ENCODE data around the gene CD7. TPM values are rescaled to one million over a fixed set of nuclear protein-coding genes. Genes with fewer than 3 reads are reported as not detected.
A peak's percentile ranks its signal among the peaks of the same experiment; 100 is the strongest.

Gene CD7
- total RNA-seq, 2 donors from 2014 or later = 2.8 TPM; not detected in 1

DNA sequence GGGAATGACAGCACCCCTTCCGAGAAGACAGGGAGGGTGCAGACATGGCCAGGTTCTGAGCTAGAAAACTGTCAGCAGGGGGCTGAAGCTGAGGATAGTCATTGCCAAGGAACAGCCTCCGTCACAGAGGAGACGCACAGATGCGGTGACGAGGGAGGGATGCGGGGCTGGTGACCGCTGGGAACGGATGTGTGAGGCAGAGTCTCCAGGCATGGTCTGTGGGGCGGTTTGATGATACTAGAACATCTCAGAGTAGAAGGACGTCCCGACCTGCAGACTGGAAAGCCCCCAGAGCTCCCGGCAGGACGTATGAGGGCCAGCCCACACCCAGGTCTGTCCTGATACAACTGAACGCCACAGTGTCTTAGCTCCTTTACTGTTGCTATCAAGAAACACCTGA lies 42.1 kb downstream of the CD7 start:
- H3K4me1 ChIP-seq (replicated peaks) = peaks cover 18% of the 10 kb centered on the region
- DNase-seq (ENCODE audit: low spot score) = no peak
- H3K36me3 ChIP-seq = no peaks in the 10 kb centered on the region
- no peaks in the 10 kb centered on the region for H3K27me3 ChIP-seq (replicated peaks; ENCODE audit: insufficient read depth)
- TF ChIP-seq CTCF (IDR thresholded peaks at IDR 0.05) = no peak
- no peak for TF ChIP-seq POLR2A (IDR thresholded peaks at IDR 0.05)
- no peak for TF ChIP-seq POLR2AphosphoS5 (IDR thresholded peaks at IDR 0.05)
- H3K4me3 ChIP-seq = no peak overlapping the region
- intact Hi-C loops (cut with DNase I) = no loop called here
- no peak overlapping the region for H3K27ac ChIP-seq
- no peaks in the 10 kb centered on the region for H3K9me3 ChIP-seq
- 90% methylated on average over 14 of the region's 14 CpGs for WGBS

GRCh38 chr17:82274134-82275020 lies 43.0 kb downstream of the CD7 start:
- peak overlapping the region; percentile 98 to 99 for H3K27ac ChIP-seq
- no peak for DNase-seq (ENCODE audit: low spot score)
- no peaks in the 10 kb centered on the region for H3K36me3 ChIP-seq
- H3K4me3 ChIP-seq = peak overlapping the region; percentile 89 to 98
- intact Hi-C loops (cut with DNase I) = no loop called here
- no peak for TF ChIP-seq CTCF (IDR thresholded peaks at IDR 0.05)
- TF ChIP-seq POLR2AphosphoS5 (IDR thresholded peaks at IDR 0.05) = no peak
- TF ChIP-seq POLR2A (IDR thresholded peaks at IDR 0.05) = no peak
- 53% methylated on average over 27 of the region's 27 CpGs for WGBS
- H3K27me3 ChIP-seq (replicated peaks; ENCODE audit: insufficient read depth) = no peaks in the 10 kb centered on the region
- H3K9me3 ChIP-seq = no peaks in the 10 kb centered on the region
- H3K4me1 ChIP-seq (replicated peaks) = peaks cover 27% of the 10 kb centered on the region

- Histone ChIP-seq H3K4me3 (peak within 1 kb of the TSS; percentile 89 to 98), H3K9me3 (no peaks in the 10 kb centered on the region), H3K27ac (peak within 1 kb of the TSS; percentile 98 to 99), H3K36me3 (no peaks in the 10 kb centered on the region), H3K27me3 (replicated peaks; ENCODE audit: insufficient read depth) (no peaks in the 10 kb centered on the region), H3K4me1 (replicated peaks) (peaks cover 27% of the 10 kb centered on the region)
- DNase-seq (ENCODE audit: low spot score) = peak; percentile 90
- 2% methylated on average over 60 of the region's 80 CpGs for WGBS
- intact Hi-C loops (cut with DNase I) = no loop called here
- TF ChIP-seq CTCF (IDR thresholded peaks at IDR 0.05) (peak in 1 of 4 experiments; percentile 24), POLR2A (IDR thresholded peaks at IDR 0.05) (peak; percentile 75), POLR2AphosphoS5 (IDR thresholded peaks at IDR 0.05) (peak; percentile 88)
Observed at GRCh38 chr17:82273327-82274133, 43.9 kb downstream of the CD7 start, which contains the start of gene CSNK1D. TSS of gene CSNK1D (minus strand) at chr17:82273700. CDS start at chr17:82273381, 319 bp downstream.

- Histone ChIP-seq H3K27me3 (replicated peaks; ENCODE audit: insufficient read depth) (no peaks in the 10 kb centered on the region), H3K36me3 (no peaks in the 10 kb centered on the region), H3K4me1 (replicated peaks) (peaks cover 34% of the 10 kb centered on the region), H3K27ac (peak overlapping the region; percentile 98 to 99), H3K9me3 (no peaks in the 10 kb centered on the region), H3K4me3 (peak overlapping the region; percentile 89 to 98)
- TF ChIP-seq CTCF (IDR thresholded peaks at IDR 0.05) (no peak), POLR2AphosphoS5 (IDR thresholded peaks at IDR 0.05) (peak; percentile 6)
- WGBS = 3% methylated on average over 21 of the region's 57 CpGs
- intact Hi-C loops (cut with DNase I) = no loop called here
- DNase-seq (ENCODE audit: low spot score) = no peak
Observed at GRCh38 chr17:82272495-82273326, 44.7 kb downstream of the CD7 start.
